Brain microvascular endothelial cell (primary cell): ENCODE measurements around the gene SCD5.

ENCODE experiments used
- DNase-seq: peaks from one replicate; pipeline ENCODE4 v3.0.0-alpha.2; 2020
- H3K27ac ChIP-seq: fragments of 250-450 bp; sonication (Bioruptor Pico); 2 replicates; pipeline ENCODE4 v1.5.1; 2020; ENCODE audit warnings: mild to moderate bottlenecking, moderate library complexity
- H3K27me3 ChIP-seq: fragments of 250-450 bp; sonication (Bioruptor Pico); replicated peaks from 2 replicates; pipeline ENCODE4 v1.5.1; 2020; ENCODE audit warnings: mild to moderate bottlenecking
- H3K36me3 ChIP-seq: fragments of 250-450 bp; sonication (Bioruptor Pico); replicated peaks from 2 replicates; pipeline ENCODE4 v1.5.1; 2020; ENCODE audit warnings: mild to moderate bottlenecking
- H3K4me3 ChIP-seq: 2 replicates; pipeline ENCODE4 v1.5.1; 2011; ENCODE audit warnings: low read depth, mild to moderate bottlenecking, control low read depth, low read length, moderate library complexity
- CTCF ChIP-seq: IDR thresholded peaks from 2 replicates; pipeline ENCODE4 v1.5.1; 2011; ENCODE audit warnings: low read depth, mild to moderate bottlenecking, moderate library complexity, low read length, control low read depth, inconsistent platforms; ENCODE audit errors: missing control alignments
- in situ Hi-C: cut with HindIII; loops from 2 replicates; pipeline ENCODE4 v1.10.0; 2017; ENCODE audit warnings: low sequenced_read_pairs, low pct_ligation_motif_present

Gene SCD5

GRCh38 chr4:82799006-82799881, 648 bp upstream of the SCD5 start:
- Histone ChIP-seq H3K36me3 (no peaks in the 10 kb centered on the region), H3K4me3 (peak overlapping the region; percentile 69), H3K27me3 (no peaks in the 10 kb centered on the region), H3K27ac (no peak overlapping the region)
- TF ChIP-seq CTCF = no peak
- in situ Hi-C loops = no loop called here
- DNase-seq = no peak

DNA sequence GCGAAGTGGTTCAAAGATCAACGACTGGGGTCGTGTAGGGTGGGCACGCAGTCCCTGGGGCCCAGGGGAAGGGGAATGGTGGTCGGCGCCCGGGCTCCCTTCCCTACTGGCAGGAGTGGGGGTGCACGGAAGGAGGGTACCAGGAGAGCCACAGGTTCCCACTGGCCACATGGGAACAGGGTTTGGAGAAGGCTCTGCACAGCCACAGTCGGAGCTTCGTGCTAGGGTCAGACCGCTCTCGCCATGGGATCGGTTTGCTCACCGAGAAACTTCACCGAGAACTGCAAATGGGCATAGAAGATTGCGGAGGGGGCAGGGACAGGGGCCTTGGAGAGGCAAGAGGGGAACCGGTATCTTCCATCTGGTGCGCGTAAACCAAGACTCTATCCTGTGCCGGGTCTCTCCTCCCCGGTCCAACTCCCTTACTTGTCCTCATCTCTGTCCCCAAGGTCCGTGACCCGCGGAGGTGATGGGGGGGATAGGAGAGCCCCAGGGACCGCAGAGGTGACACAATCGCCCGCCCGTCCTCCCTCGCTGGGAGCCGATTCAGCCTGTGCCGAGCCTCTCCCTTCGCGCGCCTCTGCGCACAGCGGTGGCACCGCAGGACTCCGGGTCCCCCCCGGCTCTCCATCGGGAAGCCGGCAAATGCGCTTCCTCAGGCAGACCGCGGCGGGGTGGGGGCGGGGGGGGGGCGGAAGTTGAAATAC, 1.0 kb downstream of the SCD5 start:
- in situ Hi-C loops = no loop called here
- Histone ChIP-seq H3K27me3 (no peaks in the 10 kb centered on the region), H3K27ac (no peak overlapping the region), H3K36me3 (no peaks in the 10 kb centered on the region), H3K4me3 (peak overlapping the region; percentile 69)
- no peak for DNase-seq
- no peak for TF ChIP-seq CTCF

GRCh38 chr4:82797040-82797404, 1.6 kb downstream of the SCD5 start:
- no peak for DNase-seq
- Histone ChIP-seq H3K4me3 (peak overlapping the region; percentile 69), H3K27me3 (no peaks in the 10 kb centered on the region), H3K36me3 (no peaks in the 10 kb centered on the region), H3K27ac (no peak overlapping the region)
- TF ChIP-seq CTCF = no peak
- in situ Hi-C loops = no loop called here

DNA sequence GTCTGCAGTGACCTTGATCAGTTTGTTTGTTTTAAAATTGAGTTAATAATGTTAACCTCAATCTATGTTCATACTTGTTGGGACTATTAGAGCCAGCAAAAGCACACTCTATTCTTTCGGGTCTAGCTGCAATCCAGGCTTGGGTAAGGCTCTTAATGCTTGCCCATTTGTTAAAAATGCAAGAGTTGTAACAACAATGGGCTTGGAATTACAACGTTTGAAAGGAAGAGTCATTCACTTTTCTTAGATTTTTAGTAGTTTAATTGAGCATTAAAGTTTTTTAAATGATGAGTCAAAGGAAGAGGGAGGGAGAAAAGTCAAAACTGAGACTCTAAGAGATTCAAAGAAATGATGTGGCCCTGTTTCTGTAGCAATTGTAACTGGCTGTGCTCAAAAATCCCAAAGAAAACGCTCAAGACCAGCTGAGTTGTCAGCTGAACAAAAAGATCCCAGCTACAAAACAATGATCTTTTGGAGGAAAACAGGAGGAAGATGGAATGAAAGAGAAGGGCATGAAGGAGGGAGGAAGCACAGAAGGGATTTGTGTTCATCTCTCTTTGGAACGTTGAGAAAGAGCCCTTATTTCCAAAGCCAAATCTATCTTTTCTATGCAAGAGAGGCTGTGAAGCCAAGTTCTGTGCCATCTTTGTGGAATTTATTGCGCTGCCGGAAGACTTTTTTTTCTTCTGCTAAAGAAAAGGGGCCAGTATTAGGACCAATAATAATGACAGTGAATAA, 5.5 kb downstream of the SCD5 start:
- H3K4me3 ChIP-seq = no peak overlapping the region
- no peaks in the 10 kb centered on the region for H3K27me3 ChIP-seq
- in situ Hi-C loops = no loop called here
- no peak overlapping the region for H3K27ac ChIP-seq
- H3K36me3 ChIP-seq = no peaks in the 10 kb centered on the region
- no peak for TF ChIP-seq CTCF
- DNase-seq = no peak

- no peak for TF ChIP-seq CTCF
- in situ Hi-C loops = no loop called here
- H3K27me3 ChIP-seq = no peaks in the 10 kb centered on the region
- H3K36me3 ChIP-seq = no peaks in the 10 kb centered on the region
- DNase-seq = no peak
- no peak overlapping the region for H3K4me3 ChIP-seq
- H3K27ac ChIP-seq = no peak overlapping the region
These were observed 7.4 kb downstream of the SCD5 start for GRCh38 chr4:82791179-82791578.
